H1 (cell line): ENCODE results near the gene KLHL35.

ENCODE experiments used
- CEBPB ChIP-seq: IDR thresholded peaks from 2 replicates; pipeline ENCODE4 v1.6.1; 2012; ENCODE audit warnings: low read depth, low read length
- CTCF ChIP-seq, 3 experiments: IDR thresholded peaks; 1 replicate in 2 of 3; 2 replicates in 1 of 3; pipeline versions ENCODE4 v1.5.1 to v1.6.1; 2011; ENCODE audit warnings: low read length in 3 of 3, mild to moderate bottlenecking in 3 of 3, inconsistent platforms in 2 of 3, low read depth in 1 of 3, moderate library complexity in 1 of 3; ENCODE audit not compliant: insufficient read depth in 1 of 3; ENCODE audit errors: control extremely low read depth in 1 of 3
- POU5F1 ChIP-seq: IDR thresholded peaks from 2 replicates; pipeline ENCODE4 v1.6.1; 2011; ENCODE audit warnings: low read depth, mild to moderate bottlenecking, low read length, moderate library complexity

- no peak for TF ChIP-seq POU5F1
- TF ChIP-seq CTCF (IDR thresholded peaks at IDR 0.05; ENCODE audit: control extremely low read depth in 1 of 3, insufficient read depth in 1 of 3, low read depth in 1 of 3, low read length in 3 of 3) = no peak
- TF ChIP-seq CEBPB = no peak
Measured at GRCh38 chr11:75403983-75404658, 28.9 kb downstream of the KLHL35 start.
